ENCODE data around the gene RERE.

The RERE gene

DNA sequence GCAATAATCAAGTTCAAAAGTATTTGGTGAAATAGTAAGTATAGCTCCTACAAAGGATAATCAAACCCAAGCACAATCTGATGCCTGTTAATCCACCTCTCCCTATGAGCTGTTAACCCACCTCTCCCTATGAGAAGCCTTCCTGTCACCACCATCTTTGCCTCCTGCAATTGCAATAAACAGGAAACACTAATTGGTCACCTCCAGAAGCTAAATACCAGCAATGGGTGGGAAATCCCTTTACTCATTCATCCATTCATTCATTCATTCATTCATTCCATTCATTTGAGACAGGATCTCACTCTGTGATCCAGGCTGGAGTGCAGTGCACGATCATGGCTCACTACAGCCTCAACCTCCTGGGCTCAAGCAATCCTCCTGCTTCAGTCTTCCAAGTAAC lies 132.8 kb downstream of the RERE start:
- DNase-seq = no peak

DNA sequence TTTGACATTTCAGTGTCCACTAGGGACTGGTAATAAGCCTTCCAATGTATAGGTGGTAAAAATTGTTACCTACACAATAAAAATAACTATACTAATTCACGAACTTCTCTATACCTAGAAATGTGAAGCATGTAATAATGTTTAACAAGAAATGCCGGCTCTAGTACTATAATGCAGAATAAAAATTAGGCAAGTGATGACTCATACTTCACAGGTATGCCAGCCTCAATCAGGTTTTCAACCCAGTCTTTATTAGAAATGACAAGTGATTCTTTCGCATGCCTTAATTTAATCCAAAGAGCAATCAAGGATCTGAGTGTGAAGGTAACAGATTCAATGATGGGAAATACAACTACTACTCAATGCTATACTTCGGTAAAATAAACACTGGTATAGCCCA lies 134.9 kb downstream of the RERE start:
- DNase-seq = no peak

DNA sequence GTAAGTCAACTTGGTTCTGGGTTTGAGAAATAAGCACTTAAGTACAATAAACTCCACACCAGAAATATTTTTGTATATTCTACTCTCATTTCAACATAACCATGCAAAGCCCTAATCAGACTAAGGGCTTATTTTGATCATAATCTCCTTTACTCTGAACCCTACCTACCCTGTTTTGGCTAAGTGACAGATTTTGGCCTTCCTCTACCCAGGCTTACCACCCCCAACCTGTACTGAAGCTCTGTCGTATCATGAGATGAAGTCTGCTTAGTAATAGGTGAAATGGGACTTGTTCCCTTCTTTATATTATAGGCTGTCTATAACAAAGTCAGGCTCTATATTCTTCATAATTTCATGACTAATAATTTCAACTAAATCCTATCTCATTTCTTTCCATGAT lies 135.5 kb downstream of the RERE start:
- DNase-seq = no peak

DNA sequence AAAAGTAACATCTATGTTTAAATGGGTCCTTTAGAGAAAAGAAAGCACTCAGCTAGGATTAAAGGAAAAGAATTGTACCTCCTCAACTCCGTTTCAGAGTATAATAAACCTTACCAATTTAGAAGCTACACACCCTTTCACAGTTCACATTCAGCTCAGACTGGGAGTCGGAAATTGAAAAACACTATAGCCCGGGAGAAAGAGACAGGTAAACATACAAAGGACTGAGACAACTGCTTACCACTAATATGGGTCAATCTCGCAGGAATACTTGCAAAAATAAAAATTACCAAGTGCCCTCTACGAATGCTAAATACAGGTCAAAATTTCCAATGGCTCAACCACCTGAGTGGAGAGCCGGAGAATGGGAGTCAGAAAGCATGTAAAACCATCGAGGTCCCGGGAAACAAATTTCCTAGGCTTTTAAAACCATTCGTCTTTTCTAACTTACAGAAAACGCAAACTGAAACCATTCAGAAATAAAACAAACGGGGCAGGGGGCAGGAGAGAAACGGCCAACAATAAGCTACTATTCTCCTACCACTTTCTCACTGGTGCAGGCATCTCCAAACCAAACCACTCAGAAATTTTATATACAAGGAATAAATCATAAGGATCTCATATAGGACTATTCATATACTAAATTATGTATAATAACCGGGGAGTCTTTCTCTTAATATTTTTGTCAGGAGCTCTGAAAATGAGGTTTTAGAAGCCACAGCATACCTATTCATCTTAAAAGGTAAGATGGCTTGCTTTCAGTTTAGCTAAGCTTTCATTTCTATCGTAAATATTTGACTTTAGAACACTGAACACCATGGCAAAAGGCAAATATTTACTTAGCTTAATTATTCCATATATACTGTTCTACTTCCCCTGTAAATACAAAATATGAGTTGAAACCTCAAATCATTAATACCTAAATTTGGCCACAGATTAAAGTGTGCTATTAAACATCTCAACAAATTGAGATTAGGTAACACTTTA lies 136.5 kb downstream of the RERE start:
- DNase-seq = peak; percentile 79

DNA sequence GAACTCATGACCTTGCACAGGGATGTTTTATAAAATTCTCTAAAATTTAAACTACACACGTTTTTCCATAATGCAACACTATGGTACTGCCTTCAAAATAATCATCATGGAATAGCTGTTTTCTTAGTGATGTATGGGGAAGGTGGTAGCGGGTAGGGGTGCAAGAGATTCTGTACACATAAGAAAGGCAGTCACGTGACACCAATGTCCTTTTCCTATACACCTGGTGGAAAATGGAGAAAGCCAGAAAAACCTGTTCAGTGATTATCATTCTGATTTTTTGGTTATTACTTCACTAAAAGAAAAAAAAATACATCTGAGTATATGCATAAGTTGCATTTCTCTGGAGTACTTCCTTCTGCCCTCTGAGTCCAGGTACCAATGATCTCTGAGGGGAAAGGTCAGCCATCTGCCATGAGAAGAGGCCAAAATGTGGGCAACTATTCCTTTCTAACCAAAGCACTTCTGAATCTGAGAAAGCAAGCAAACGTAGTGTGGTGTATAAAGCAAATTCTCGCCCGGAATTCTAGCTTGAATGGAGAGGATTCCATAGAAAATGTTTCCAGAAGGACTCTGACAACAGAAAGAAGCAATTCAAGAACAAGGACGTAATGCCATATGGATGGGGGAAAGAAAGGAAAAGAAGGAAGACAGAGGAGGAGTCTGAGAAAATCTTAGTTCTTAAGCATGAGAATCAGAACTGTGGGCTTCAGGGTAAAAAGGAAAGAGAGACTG lies 137.3 kb downstream of the RERE start:
- no peak for DNase-seq

DNA sequence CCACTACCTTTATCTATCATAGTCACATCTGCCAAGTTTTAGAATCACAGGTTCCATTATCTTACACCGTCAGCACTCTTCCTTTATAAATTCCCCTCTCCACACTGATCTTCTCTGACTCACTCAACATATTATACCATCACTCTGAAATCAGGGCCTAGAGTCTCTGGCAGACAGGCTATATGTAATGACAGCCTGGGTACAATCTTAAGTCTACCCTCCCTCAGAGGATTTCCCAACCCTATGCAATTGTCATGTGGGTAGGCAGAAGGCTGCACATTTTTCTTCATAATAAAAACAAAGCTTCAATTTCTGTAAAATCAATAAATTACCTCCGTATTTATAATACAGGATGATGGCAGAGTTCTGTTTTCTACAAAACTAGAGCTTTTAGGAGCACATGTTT lies 138.0 kb downstream of the RERE start:
- no peak for DNase-seq

DNA sequence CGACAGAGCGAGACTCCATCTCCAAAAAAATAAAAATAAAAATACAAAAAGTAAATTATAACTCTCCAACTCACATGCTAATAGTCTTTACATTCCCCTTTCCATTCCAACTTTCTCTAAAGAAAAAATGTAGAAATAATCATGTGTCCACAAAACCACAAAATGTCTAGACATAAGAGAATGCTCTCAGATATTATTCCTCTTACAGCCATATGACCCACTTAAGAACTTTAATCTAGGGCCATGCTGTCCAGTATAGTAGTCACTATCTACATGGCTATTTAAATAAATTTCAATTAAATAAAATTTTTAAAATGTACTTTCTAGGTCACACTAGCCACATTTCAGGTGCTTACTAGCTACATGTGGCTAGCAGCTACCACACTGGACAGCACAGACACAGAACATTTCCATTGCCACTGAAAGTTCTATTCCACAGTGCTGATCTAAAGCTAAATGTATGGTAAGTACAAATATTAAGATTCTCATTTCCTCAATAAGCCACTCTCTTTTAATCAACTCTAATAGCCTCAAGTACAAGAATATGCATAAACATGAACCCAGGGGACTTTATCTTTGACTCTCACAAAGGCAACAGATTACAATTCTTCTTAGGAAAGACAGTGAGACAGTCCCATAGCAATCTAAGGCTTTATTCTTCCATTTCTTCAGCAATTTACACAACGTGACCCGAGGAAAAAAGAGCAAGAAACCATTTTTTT lies 138.6 kb downstream of the RERE start:
- no peak for DNase-seq

DNA sequence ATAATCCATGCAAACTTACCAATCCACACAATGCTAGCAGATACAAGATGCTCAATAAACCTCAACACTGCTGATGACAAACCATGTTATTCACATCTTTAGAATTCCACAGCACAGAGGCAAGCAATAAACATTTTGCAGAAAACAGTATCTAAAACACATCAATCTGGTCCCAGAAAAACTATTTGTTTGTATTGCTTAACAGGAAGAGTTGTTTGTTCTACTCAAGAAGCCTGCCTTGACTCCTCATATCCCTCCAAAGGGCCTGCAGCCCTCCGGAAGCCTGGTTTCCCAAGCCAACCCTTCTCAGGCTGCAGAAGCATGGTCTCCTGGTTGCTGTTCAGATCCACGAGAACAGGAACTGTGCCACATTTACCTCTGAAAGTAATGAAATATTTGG lies 139.7 kb downstream of the RERE start:
- DNase-seq = no peak

DNA sequence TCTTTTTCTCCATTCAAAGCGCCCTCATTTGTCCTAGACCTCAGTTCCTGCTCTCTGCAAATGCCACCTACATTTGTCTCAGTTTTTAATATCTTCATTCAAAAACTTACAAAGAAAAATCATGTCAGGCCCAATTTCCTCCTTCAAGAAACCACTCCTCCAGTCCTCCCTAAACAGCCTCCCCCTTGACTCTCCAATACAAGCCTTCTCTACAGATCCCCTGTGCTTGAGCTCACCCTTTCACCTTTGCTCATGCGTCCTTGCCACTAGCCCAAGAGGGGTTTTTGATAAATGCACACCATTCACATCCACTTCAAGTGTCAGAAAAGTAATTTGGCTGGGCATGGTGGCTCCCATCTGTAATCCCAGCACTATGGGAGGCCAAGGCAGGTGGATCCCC lies 140.6 kb downstream of the RERE start:
- DNase-seq = no peak

DNA sequence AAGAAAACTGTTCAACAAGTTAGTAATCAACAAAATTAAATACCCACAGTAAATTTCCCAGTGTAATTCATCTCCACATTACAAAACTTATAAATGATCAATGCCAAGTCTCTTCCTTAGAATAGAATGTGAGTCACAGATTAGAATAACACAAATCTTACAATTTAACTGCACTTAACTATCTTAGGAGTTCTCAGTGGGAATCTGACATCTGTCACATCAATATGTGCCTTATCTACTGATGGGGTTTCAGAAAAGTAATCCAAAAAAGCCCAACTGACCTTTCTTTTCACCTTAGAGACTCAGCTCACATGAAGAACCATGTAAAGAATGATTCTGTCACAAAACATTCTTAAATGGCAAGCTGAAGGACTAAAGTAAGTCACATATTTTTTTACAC lies 141.4 kb downstream of the RERE start:
- no peak for DNase-seq

DNA sequence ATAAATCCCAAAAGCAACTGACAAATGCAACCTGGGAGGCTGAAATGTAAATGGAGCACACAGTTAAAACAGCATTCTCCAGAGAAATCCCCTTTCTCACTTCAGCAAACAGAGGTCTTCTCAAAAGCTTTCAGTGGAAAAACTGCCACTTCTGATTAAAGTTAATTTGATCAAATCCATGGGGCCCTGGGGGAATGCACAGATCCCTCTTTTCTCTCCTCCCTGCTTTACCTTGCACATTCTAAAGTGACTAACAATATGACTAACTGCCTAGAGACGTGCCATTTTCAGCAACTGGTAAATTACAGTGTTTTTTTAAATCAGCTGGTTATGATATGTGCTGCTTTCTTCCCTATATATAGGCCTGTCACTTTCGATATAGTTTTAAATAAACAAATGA lies 142.5 kb downstream of the RERE start:
- DNase-seq = no peak

DNA sequence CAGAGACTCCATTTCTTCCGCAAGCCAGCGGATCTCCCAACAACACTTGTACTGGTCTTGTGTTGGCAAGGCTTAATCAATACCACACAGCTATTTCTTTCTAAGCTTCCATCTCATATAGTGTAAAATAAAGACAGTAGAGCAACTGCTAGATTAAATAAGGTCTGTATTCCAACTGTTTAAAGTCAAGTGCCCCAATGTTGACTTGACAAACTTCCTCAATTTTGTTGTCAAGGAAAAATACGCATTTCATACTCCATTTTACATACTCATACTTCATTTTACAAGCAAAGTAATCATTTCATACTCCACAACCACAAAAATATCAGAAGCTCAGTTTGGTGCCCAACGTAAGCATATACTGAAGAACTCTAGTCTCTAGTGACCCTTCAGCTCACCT lies 143.0 kb downstream of the RERE start:
- DNase-seq = no peak

DNA sequence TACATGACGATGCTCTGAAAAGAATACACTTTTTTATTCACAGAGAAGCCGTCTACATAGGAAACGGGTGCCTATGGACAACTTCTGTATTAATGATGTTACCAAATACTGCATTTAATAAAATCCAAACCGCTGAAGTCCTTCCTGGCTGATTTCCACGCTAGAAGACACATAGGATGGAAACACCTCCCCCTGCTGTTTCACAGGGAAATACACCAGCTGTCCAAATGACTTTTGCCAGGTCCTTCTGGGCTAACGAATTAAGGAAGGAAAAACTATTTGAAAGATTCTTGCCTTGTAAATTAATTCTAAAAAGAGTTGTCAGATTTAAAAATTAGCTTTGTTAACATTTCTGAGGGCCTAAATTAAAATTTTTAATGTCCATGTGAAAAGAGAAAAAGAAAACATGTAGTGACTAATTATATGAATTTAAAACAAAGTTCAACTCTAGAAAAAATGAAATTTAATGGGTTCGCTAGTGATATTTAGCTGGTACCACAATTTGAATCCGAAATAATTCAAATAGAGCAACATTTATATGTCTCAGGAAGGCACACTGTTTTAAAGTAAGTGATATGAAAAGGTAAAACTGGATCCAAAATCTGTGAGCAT lies 146.0 kb downstream of the RERE start:
- DNase-seq = peak; percentile 7

DNA sequence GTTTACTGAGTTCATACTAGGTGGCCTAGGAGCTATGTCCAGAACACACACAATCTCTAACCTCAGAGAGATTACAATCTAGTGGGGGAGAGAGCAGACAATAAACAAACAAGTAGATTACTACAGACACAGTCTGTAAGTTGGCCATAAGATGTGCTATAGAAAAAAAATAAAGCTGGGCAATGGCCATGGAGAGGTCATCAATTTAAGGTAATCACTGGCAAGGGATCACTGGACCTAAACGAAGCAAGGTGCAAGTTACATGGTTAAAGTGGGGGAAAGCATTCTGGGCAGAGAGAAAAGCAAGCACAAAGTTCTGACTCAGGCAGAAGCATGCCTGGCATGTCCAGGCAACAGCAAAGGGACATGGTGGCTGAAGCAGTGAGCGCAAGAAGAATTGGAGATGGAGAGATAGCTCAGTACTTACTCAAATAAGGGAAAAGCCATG lies 147.0 kb downstream of the RERE start:
- DNase-seq = peak; percentile 48

DNA sequence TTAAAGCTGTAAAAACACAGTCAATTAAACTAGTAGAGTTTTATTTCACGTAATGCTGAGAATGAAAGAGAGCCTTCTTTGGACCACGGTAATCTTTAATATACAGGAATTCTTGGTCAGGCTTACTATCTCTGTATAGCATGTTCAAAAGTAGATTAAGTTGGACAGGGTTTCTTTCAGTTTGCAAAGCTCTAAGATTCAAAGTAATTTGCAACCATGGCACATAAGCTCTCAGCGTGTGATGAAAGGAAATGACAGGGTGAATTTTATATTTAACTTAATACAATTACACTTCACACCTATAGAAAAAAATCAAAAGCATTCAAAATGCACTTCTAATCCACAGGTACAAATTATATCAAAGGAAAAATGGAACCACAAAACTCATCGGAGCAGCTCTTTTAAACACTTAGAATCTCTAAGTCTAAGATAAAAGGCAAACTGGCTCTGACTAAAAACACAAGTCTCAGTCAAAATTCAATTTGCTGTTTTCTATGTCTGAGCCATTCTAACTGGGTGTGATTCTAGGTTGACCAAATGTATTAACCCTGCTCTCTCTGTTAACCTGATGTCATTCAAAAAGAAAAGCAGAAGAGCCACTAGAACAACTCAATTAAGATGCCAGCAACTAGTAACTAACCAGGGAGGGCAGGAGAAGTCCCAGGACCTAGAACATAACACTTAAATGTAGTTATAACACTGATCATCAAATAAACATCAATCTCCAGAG lies 147.7 kb downstream of the RERE start:
- no peak for DNase-seq

DNA sequence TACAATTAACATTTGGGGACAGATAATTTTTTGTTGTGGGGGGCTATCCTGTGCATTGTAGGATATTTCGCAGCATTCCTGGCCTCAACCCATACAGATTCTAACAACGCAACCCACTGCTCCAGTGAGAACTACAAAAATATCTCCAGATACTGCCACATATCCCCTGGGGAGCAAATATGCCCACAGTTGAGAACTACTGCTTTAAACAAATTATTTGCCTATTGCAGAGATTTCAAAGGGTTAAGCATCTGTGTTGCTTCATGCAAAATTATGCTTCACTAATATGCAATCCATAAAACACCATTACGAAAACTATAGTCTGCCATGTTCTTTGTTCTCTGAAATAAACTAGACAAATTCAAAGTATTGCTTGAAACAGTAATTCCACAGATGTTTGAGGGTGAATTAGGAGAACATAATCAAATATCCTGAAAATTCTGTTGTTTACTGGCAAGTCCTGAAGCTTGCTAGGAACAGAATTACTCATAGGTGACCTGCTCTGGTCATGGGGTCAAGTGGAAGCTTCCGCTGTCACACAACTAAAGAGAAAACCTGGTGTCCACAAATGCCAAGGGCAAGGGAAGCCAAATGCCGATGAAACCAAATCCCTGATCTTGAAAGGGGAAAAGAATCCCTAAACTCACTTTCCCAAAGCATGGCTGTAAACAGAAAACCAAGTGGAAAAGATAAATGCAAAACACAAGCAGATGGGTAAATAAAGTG lies 149.4 kb downstream of the RERE start:
- peak; percentile 32 for DNase-seq

DNA sequence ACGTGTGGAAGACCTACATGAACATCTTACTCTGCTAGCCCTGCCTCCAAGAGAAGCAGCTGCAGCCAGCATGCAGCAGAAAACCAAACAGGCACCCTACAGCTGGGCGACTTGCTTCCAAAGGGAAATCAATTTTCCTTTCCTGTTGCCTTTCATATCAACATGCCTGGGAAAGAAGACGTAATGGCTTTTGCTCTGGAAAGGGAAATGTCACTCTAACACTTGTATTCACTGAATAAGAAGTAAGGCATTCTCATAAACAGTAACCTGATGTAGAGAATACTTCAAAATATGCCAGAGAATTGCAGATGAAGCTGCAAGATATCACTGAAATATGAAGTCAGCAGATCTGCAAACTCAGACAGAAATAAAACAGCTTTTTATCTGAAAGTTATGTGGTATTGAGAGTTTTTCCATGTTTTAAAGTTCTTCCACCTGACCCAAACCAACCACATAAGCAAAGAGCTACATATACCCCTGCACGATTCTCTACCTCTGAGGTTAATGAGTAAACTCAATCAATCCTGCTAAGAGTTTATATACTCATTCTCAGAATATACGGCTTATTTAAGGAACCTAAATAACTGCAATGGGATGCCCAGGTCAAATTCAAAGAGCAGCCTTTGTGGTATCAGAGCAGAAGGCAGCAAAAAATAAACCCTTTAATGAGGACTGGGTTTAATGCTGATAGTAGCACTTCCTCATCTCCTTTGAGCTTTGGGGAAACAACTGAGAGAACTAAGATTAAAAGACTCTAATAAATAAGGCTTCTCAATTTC lies 150.9 kb downstream of the RERE start:
- DNase-seq = no peak

DNA sequence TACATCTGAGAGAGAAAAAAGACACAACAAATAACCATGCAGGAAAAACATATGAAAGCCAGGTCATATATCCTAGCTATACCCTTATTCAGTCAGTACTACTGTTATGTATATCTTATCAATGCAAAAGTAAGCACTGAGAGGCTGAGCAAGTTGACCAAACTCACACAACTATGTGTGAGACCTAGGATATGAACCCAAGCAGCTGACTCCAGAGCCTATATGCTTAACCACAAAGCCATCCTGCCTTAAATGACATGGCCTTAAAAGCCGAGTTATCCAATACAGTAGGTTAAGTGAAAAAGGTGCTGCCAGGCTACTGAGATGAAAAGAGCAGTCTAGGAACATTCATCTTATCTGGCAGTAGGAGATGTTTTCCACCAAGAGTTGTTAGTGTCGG lies 151.6 kb downstream of the RERE start:
- no peak for DNase-seq

DNA sequence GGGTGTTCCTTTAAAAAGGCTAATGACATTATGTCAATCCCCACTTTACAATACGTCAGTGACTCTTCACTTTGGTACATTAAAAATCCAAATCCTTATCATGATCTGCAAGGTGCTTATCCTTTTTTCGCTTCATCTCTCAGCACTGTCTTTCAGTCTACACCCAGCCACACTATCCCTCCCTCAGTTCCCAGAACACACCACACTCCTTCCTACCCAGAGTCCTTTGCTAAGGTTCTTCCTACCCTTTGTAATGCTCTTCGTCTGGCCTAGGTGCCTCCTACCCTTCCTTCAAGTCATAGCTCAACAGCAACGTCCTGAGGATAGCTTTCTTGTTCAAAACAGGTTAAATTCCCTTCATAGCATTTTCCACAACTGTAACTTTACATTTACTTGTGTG lies 152.6 kb downstream of the RERE start:
- DNase-seq = no peak

DNA sequence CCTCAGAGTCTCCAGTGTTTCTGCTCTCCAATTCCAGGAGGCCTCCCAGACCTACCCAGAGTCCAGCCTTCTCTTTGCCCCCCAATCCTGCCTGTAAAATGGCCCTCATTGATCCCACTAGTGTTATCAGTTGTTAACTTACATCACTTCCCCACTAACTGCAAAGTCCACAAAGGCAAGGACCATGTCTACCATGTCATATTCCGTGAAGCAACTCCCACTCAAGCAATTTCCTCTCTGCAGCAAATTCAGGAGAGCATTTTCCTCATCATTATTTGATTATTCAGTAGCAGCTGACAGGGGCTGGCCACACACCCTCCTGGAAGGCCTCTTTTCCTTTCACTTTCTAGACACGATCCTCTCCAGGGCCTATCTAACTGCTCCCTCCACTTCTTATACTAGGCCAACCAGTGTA lies 153.5 kb downstream of the RERE start:
- no peak for DNase-seq

Data from NCI-H526 treated with DMSO at 0.1 percent for 48 hours (cell line).